CD8-positive, alpha-beta memory T cell (primary cell): Measurements from ENCODE around the gene CNTN5. TPM values are rescaled to one million over a fixed set of nuclear protein-coding genes. Genes with fewer than 3 reads are reported as not detected.
A peak's percentile ranks its signal among the peaks of the same experiment; 100 is the strongest.

ENCODE experiments used
- CTCF ChIA-PET: fragments of 350-600 bp; sonication (Branson Sonifier 250); formaldehyde crosslinking; loops from one replicate; lab custom pipeline; 2021; ENCODE audit warnings: antibody characterized with exemption; lab: Charles Lee
- POLR2A ChIA-PET: fragments of 350-600 bp; sonication (Branson Sonifier 250); formaldehyde crosslinking; loops from one replicate; lab custom pipeline; 2021; ENCODE audit warnings: antibody characterized with exemption; lab: Charles Lee
- DNase-seq, 5 donors: peaks; one replicate each; pipeline versions ENCODE4 v3.0.0 to v3.0.0-alpha.2; 2020 to 2022; ENCODE audit warnings: mixed read lengths in 1 of 5
- H3K27ac ChIP-seq: one replicate; pipeline ENCODE4 v1.7.0; 2013; ENCODE audit warnings: low read depth, mild to moderate bottlenecking, low read length, moderate library complexity
- H3K27me3 ChIP-seq: 2 replicates; pipeline ENCODE4 v1.7.0; 2013; ENCODE audit warnings: low read length, mild to moderate bottlenecking; ENCODE audit not compliant: insufficient read depth, poor library complexity, severe bottlenecking
- H3K36me3 ChIP-seq: 2 replicates; pipeline ENCODE4 v1.7.0; 2013; ENCODE audit warnings: mild to moderate bottlenecking, low read length, moderate library complexity; ENCODE audit not compliant: insufficient read depth
- H3K4me1 ChIP-seq: 2 replicates; pipeline ENCODE4 v1.7.0; 2013; ENCODE audit warnings: mild to moderate bottlenecking, low read length, moderate library complexity; ENCODE audit not compliant: insufficient read depth
- H3K4me3 ChIP-seq: 2 replicates; pipeline ENCODE4 v1.7.0; 2013; ENCODE audit warnings: mild to moderate bottlenecking, low read length
- H3K9me3 ChIP-seq: 2 replicates; pipeline ENCODE4 v1.7.0; 2013; ENCODE audit warnings: mild to moderate bottlenecking, low read length
- H3K27ac Mint-ChIP-seq, 8 donors: one replicate each; pipeline ENCODE4 v1.8.0; 2020 to 2021; ENCODE audit warnings: mixed read lengths in 8 of 8, mild to moderate bottlenecking in 6 of 8, inconsistent platforms in 3 of 8, moderate library complexity in 3 of 8
- H3K27me3 Mint-ChIP-seq, 2 donors: one replicate each; pipeline ENCODE4 v1.8.0; 2020 to 2021; ENCODE audit warnings: mixed read lengths in 2 of 2, mild to moderate bottlenecking in 1 of 2, moderate library complexity in 1 of 2
- H3K36me3 Mint-ChIP-seq, 3 donors: one replicate each; pipeline ENCODE4 v1.8.0; 2020 to 2021; ENCODE audit warnings: mixed read lengths in 3 of 3, inconsistent platforms in 1 of 3, mild to moderate bottlenecking in 1 of 3
- H3K4me1 Mint-ChIP-seq, 3 donors: one replicate each; pipeline ENCODE4 v1.8.0; 2020 to 2021; ENCODE audit warnings: mixed read lengths in 3 of 3, inconsistent platforms in 1 of 3, mild to moderate bottlenecking in 1 of 3
- H3K4me3 Mint-ChIP-seq, 7 donors: one replicate each; pipeline ENCODE4 v1.8.0; 2020 to 2021; ENCODE audit warnings: mixed read lengths in 7 of 7, mild to moderate bottlenecking in 6 of 7, moderate library complexity in 4 of 7, inconsistent platforms in 2 of 7
- H3K9me3 Mint-ChIP-seq, 5 donors: one replicate each; pipeline ENCODE4 v1.8.0; 2020 to 2022; ENCODE audit warnings: mixed read lengths in 5 of 5, mild to moderate bottlenecking in 3 of 5, moderate library complexity in 2 of 5, inconsistent platforms in 1 of 5
- polyA plus RNA-seq: library from polyadenylated mRNA; unstranded; fragments of 300-500 nt; fragmentation: Illumina TruSeq; gene quantifications from one replicate; pipeline ENCODE4 v1.2.3, GENCODE V29; 2021
- total RNA-seq, 2 experiments: library from RNA; stranded (reverse); gene quantifications; one replicate each; pipeline ENCODE4 v1.2.3, GENCODE V29; 2021

Gene CNTN5
- total and polyA plus RNA-seq, 3 experiments from 2014 or later, result not detected

GRCh38 chr11:99513368-99513767 lies 492.6 kb downstream of the CNTN5 start:
- Histone ChIP-seq H3K27ac (no peak overlapping the region), H3K9me3 (no peaks in the 10 kb centered on the region), H3K27me3 (no peaks in the 10 kb centered on the region), H3K4me1 (no peaks in the 10 kb centered on the region), H3K36me3 (no peaks in the 10 kb centered on the region), H3K4me3 (no peak overlapping the region)
- no peak overlapping the region for H3K4me3 Mint-ChIP-seq
- H3K27ac Mint-ChIP-seq, result no peak overlapping the region
- ChIA-PET POLR2A (no interaction called here), CTCF (no interaction called here)
- H3K36me3 Mint-ChIP-seq, result no peaks in the 10 kb centered on the region
- H3K27me3 Mint-ChIP-seq, result peaks cover 0 to 1% of the 10 kb centered on the region in 2 donors
- no peak for DNase-seq
- H3K9me3 Mint-ChIP-seq, result peaks cover 0 to 11% (median 5%) of the 10 kb centered on the region in 5 donors
- no peaks in the 10 kb centered on the region for H3K4me1 Mint-ChIP-seq

GRCh38 chr11:99519095-99519494 lies 498.3 kb downstream of the CNTN5 start:
- Mint-ChIP-seq H3K36me3 (no peaks in the 10 kb centered on the region), H3K4me1 (no peaks in the 10 kb centered on the region), H3K27me3 (peaks cover 0 to 1% of the 10 kb centered on the region in 2 donors), H3K4me3 (no peak overlapping the region), H3K27ac (no peak overlapping the region), H3K9me3 (peaks cover 3 to 18% (median 9%) of the 10 kb centered on the region in 5 donors)
- POLR2A ChIA-PET, result no interaction called here
- no peak for DNase-seq
- no peak overlapping the region for H3K4me3 ChIP-seq
- CTCF ChIA-PET, result no interaction called here
- no peaks in the 10 kb centered on the region for H3K9me3 ChIP-seq
- H3K27me3 ChIP-seq, result no peaks in the 10 kb centered on the region
- H3K36me3 ChIP-seq, result no peaks in the 10 kb centered on the region
- no peak overlapping the region for H3K27ac ChIP-seq
- H3K4me1 ChIP-seq, result no peaks in the 10 kb centered on the region

GRCh38 chr11:99522467-99523173 lies 501.9 kb downstream of the CNTN5 start:
- H3K9me3 Mint-ChIP-seq, result peaks cover 6 to 38% (median 8%) of the 10 kb centered on the region in 5 donors
- Histone ChIP-seq H3K4me3 (no peak overlapping the region), H3K9me3 (no peaks in the 10 kb centered on the region), H3K27ac (no peak overlapping the region), H3K36me3 (no peaks in the 10 kb centered on the region), H3K27me3 (no peaks in the 10 kb centered on the region), H3K4me1 (no peaks in the 10 kb centered on the region)
- ChIA-PET CTCF (no interaction called here), POLR2A (no interaction called here)
- H3K27ac Mint-ChIP-seq, result no peak overlapping the region
- no peak for DNase-seq
- H3K4me3 Mint-ChIP-seq, result no peak overlapping the region
- no peaks in the 10 kb centered on the region for H3K27me3 Mint-ChIP-seq
- H3K36me3 Mint-ChIP-seq, result no peaks in the 10 kb centered on the region
- H3K4me1 Mint-ChIP-seq, result no peaks in the 10 kb centered on the region

- no peaks in the 10 kb centered on the region for H3K4me1 ChIP-seq
- H3K4me3 Mint-ChIP-seq, result no peak overlapping the region
- no peaks in the 10 kb centered on the region for H3K36me3 ChIP-seq
- no peaks in the 10 kb centered on the region for H3K4me1 Mint-ChIP-seq
- H3K4me3 ChIP-seq, result no peak overlapping the region
- DNase-seq, result no peak
- no peaks in the 10 kb centered on the region for H3K27me3 Mint-ChIP-seq
- H3K27ac Mint-ChIP-seq, result no peak overlapping the region
- H3K27me3 ChIP-seq, result no peaks in the 10 kb centered on the region
- POLR2A ChIA-PET, result no interaction called here
- no peaks in the 10 kb centered on the region for H3K9me3 ChIP-seq
- no peak overlapping the region for H3K27ac ChIP-seq
- peaks cover 6 to 35% (median 16%) of the 10 kb centered on the region in 5 donors for H3K9me3 Mint-ChIP-seq
- CTCF ChIA-PET, result no interaction called here
- H3K36me3 Mint-ChIP-seq, result no peaks in the 10 kb centered on the region
Measured at GRCh38 chr11:99531468-99531867, 510.7 kb downstream of the CNTN5 start.

GRCh38 chr11:99534812-99535211 lies 514.1 kb downstream of the CNTN5 start:
- ChIA-PET POLR2A (no interaction called here), CTCF (no interaction called here)
- no peak overlapping the region for H3K4me3 Mint-ChIP-seq

GRCh38 chr11:99535406-99535805 lies 514.7 kb downstream of the CNTN5 start:
- Histone ChIP-seq H3K27ac (no peak overlapping the region), H3K4me3 (no peak overlapping the region), H3K9me3 (no peaks in the 10 kb centered on the region), H3K4me1 (no peaks in the 10 kb centered on the region), H3K27me3 (no peaks in the 10 kb centered on the region), H3K36me3 (no peaks in the 10 kb centered on the region)
- POLR2A ChIA-PET, result no interaction called here
- Mint-ChIP-seq H3K4me3 (no peak overlapping the region), H3K27ac (no peak overlapping the region), H3K27me3 (no peaks in the 10 kb centered on the region), H3K4me1 (no peaks in the 10 kb centered on the region), H3K36me3 (no peaks in the 10 kb centered on the region), H3K9me3 (peaks cover 6 to 27% (median 13%) of the 10 kb centered on the region in 5 donors)
- no peak for DNase-seq
- CTCF ChIA-PET, result no interaction called here

More at GRCh38 chr11:99534812-99535211, 514.1 kb downstream of the CNTN5 start:
- H3K9me3 ChIP-seq, result no peaks in the 10 kb centered on the region
- Mint-ChIP-seq H3K27ac (no peak overlapping the region), H3K4me1 (no peaks in the 10 kb centered on the region), H3K9me3 (peaks cover 6 to 27% (median 13%) of the 10 kb centered on the region in 5 donors), H3K36me3 (no peaks in the 10 kb centered on the region), H3K27me3 (no peaks in the 10 kb centered on the region)
- no peaks in the 10 kb centered on the region for H3K36me3 ChIP-seq
- H3K27me3 ChIP-seq, result no peaks in the 10 kb centered on the region
- DNase-seq, result no peak
- H3K4me3 ChIP-seq, result no peak overlapping the region
- no peaks in the 10 kb centered on the region for H3K4me1 ChIP-seq
- H3K27ac ChIP-seq, result no peak overlapping the region

GRCh38 chr11:99535819-99536218 lies 515.1 kb downstream of the CNTN5 start:
- CTCF ChIA-PET, result no interaction called here
- no peak overlapping the region for H3K4me3 ChIP-seq
- no peaks in the 10 kb centered on the region for H3K9me3 ChIP-seq
- H3K9me3 Mint-ChIP-seq, result peaks cover 6 to 28% (median 11%) of the 10 kb centered on the region in 5 donors
- H3K36me3 ChIP-seq, result no peaks in the 10 kb centered on the region
- no peak overlapping the region for H3K27ac Mint-ChIP-seq
- POLR2A ChIA-PET, result no interaction called here
- no peak overlapping the region for H3K27ac ChIP-seq
- no peaks in the 10 kb centered on the region for H3K36me3 Mint-ChIP-seq
- H3K4me1 Mint-ChIP-seq, result no peaks in the 10 kb centered on the region
- no peak for DNase-seq
- no peaks in the 10 kb centered on the region for H3K27me3 ChIP-seq
- no peaks in the 10 kb centered on the region for H3K27me3 Mint-ChIP-seq
- no peak overlapping the region for H3K4me3 Mint-ChIP-seq
- H3K4me1 ChIP-seq, result no peaks in the 10 kb centered on the region

- ChIA-PET CTCF (no interaction called here), POLR2A (no interaction called here)
- H3K27me3 ChIP-seq, result no peaks in the 10 kb centered on the region
- H3K27ac Mint-ChIP-seq, result no peak overlapping the region
- H3K36me3 ChIP-seq, result no peaks in the 10 kb centered on the region
- H3K4me1 ChIP-seq, result no peaks in the 10 kb centered on the region
- peak overlapping the region in 1 of 7 donors; percentile 9 for H3K4me3 Mint-ChIP-seq
- H3K4me3 ChIP-seq, result no peak overlapping the region
- H3K36me3 Mint-ChIP-seq, result no peaks in the 10 kb centered on the region
- no peaks in the 10 kb centered on the region for H3K27me3 Mint-ChIP-seq
- H3K9me3 Mint-ChIP-seq, result peaks cover 5 to 28% (median 9%) of the 10 kb centered on the region in 5 donors
- no peaks in the 10 kb centered on the region for H3K4me1 Mint-ChIP-seq
- H3K27ac ChIP-seq, result no peak overlapping the region
- no peaks in the 10 kb centered on the region for H3K9me3 ChIP-seq
- DNase-seq, result no peak
Measured at GRCh38 chr11:99537681-99538080, 516.9 kb downstream of the CNTN5 start.
